GM21723 (cell line): ENCODE data around the gene CGRRF1.
A peak's percentile ranks its signal among the peaks of the same experiment; 100 is the strongest.

Experiments used
- ATAC-seq: cut with Tn5 transposase; IDR thresholded peaks from one replicate; pipeline ENCODE4 v1.9.1; 2021; ENCODE audit warnings: mild to moderate bottlenecking, moderate library complexity; ENCODE audit not compliant: unreplicated experiment

Gene CGRRF1

GRCh38 chr14:54509546-54510501, at the start of gene CGRRF1:
Gene CGRRF1 (plus strand): TSS chr14:54509906. CDS start chr14:54509960, 54 bp downstream.
- ATAC-seq, result peak; percentile 97

- ATAC-seq, result no peak
Measured at GRCh38 chr14:54462048-54462447, 47.7 kb upstream of the CGRRF1 start.

GRCh38 chr14:54465654-54466053, 44.1 kb upstream of the CGRRF1 start:
- no peak for ATAC-seq

DNA sequence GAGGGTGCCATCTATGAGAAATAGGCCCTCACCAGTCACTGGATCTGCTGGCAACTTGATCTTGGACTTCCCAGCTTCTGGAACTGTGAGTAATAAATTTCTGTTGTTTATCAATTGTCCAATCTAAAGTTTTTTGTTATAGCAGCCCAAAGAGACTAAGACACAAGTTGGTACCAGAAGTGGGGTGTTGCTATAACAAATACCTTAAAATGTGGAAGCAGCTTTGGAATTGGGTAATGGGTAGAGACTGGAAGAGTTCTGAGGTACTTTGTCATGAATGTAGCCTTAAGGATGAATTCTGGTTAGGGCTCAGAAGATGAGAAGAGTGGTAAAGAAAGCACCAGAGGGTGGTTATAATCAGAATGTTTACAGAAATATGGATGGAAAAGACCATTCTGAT, 42.4 kb upstream of the CGRRF1 start:
- ATAC-seq, result no peak

DNA sequence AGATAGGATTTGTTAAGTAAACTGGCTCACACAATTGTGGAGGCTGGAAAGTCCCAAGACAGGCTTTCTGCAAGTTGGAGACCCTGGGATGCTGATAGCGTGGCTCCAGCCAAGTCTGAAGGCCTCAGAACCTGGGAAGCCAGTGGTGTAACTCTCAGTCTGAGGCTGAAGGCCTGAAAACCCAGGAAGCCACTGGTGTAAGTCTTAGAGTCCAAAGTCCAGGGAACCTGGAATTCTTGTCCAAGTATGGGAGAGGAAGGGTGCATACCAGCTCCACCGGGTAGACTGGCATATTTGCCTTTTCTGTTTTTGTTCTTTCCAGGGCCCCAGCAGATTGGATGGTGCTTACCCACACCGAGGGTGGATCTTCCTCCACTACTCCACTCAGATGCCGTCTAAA, 39.0 kb upstream of the CGRRF1 start:
- no peak for ATAC-seq

GRCh38 chr14:54471641-54472040, 38.1 kb upstream of the CGRRF1 start:
- ATAC-seq, result no peak

- ATAC-seq, result no peak
Measured at GRCh38 chr14:54472315-54472714, 37.4 kb upstream of the CGRRF1 start.

DNA sequence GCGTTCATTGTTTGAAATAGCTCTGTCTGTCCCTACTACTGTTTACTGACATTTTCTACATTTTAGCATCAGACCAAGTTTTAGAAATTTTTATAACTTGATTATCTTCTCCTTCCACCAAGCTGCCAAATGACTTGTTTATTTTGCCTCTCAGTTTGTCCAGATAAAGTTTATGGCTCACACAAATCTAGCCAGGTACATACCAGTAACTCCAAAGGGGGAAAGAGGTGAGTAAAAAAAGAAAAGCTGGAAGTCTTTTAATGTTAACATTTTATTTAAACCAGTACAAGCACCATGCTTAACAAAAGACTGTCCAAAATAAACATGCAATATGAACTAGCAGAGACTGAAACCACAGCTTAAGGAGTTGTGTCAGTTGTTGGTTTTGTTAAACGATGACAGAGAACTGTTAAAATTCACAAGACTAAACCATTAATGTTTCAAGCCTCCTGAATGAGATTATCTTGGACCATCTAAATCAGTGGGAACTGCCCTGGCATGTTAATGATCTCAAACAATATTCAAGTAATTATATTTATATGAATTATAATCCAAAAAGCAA, 35.4 kb upstream of the CGRRF1 start:
- no peak for ATAC-seq

DNA sequence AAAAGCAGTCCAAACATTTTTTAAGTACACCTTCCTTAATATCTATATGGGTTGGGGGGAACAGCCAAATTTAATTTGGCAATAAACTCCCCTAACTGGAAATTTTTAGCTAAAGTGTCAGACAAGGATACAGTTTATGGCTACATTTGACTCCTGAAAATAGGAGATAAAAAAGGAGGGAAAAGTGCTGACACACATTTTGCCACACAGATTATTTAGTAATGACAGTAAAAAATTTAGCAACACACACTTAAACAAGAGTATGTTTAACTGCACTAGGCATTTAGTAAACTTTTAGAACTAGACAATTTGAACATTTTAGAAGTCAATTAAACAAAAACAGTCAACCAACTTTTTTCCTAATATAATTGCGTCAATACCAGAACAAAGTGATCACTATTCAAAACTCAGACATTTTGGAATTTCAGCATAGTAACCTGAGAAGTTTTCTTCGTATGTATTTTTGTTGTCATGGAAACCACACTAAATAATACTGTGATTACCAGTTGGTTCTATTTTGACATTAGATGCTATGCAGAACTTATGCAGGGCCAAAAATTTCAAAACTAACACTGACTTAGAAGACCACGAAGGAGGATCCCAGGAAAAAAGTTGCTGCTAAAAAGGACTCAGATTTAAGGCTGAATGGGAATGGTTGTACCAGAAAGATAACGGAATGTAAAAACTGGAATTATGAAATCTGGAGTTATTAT, 34.4 kb upstream of the CGRRF1 start:
- ATAC-seq, result no peak

- no peak for ATAC-seq
Measured at GRCh38 chr14:54475911-54476310, 33.8 kb upstream of the CGRRF1 start.

DNA sequence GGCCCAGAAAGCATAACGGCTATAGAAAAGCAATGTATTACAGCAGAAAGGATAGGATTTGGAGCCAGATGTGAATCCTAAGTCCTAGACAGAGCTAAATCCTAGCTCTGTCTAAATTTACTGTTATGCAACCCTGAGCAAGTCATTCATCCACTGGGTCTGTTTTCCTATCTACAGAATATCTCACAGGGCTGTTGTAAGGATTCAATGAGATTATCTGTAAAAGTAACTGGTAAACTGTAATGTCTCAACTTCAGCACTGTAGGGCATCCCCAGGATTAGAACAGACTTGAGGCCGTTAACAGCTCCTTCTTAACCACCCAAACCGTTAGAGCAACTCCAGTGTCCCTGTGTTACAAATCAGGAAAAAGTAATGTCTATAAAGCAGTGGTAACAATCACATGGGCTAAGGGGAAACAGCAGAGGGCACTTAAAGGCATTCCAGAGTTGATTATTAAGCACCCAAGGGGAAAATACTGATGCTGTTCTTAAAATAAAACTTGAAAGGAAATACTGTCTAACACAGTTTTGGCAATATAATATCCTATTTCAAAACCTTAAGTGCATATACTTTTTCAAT, 31.0 kb upstream of the CGRRF1 start:
- ATAC-seq, result no peak

DNA sequence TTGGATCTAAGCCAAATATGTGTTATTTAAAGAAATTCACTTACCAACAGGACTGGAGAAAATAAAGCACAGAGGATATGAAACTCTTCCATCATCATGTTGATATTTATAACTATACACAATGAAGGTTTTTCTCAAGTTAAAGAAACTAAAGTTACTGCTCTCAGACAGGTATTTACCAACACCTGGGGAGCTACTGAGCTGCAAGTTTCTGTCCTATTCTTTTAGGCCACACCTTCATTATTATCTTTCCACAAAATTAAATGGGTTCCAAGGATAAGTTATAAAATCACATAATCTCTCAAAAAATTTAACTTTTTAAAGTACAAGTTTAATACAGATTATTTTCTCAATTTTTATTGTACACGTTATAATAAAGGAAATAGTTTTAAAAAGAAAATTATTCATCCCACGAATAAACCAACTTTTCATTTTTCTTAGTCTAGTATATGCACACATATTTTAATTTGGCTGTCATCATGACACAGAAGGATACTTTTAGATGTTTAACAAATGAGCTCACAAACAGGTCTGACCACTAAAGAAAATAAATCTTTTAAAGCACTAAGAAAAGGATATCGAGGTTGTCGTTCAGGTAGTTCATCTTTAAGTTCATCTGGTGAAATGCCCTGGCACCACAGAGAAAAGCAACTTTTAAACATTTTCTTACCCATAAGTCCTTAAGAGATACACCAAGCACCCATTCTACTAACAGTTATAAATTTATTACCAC, 28.7 kb upstream of the CGRRF1 start:
- ATAC-seq, result no peak

GRCh38 chr14:54481695-54482094, 28.0 kb upstream of the CGRRF1 start:
- ATAC-seq, result no peak

GRCh38 chr14:54483073-54483745, 26.5 kb upstream of the CGRRF1 start:
- no peak for ATAC-seq

GRCh38 chr14:54483846-54484245, 25.9 kb upstream of the CGRRF1 start:
- no peak for ATAC-seq

GRCh38 chr14:54486685-54487084, 23.0 kb upstream of the CGRRF1 start:
- ATAC-seq, result no peak

DNA sequence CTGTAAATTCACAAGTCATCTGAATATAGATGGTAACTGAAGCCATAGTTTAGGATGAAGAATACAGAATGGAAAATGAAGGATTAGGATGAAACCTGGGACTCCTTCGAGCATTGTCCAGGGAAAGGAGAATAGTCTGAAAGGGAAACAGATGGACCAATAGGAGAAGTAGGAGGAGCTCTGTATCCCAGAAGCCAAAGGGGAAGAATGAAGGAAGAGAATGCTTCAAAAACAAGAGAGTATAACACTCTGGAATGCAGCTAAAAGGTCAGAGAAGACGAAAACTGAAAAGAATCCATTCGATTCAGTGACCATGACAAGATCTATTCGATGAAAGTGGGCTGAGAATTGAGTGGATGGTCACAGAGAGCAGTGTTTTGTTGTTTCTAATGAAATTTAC, 21.9 kb upstream of the CGRRF1 start:
- ATAC-seq, result no peak

- ATAC-seq, result no peak
Measured at GRCh38 chr14:54488318-54488645, 21.4 kb upstream of the CGRRF1 start.

- peak; percentile 91 for ATAC-seq
Measured at GRCh38 chr14:54488646-54489317, 20.9 kb upstream of the CGRRF1 start, which contains the start of gene GMFB. Gene GMFB (minus strand): TSS chr14:54488980. CDS start chr14:54488927, 53 bp downstream.

GRCh38 chr14:54489318-54489683, 20.4 kb upstream of the CGRRF1 start:
- ATAC-seq, result peak; percentile 20
